ENCODE measurements around the gene DDX59.

DNA sequence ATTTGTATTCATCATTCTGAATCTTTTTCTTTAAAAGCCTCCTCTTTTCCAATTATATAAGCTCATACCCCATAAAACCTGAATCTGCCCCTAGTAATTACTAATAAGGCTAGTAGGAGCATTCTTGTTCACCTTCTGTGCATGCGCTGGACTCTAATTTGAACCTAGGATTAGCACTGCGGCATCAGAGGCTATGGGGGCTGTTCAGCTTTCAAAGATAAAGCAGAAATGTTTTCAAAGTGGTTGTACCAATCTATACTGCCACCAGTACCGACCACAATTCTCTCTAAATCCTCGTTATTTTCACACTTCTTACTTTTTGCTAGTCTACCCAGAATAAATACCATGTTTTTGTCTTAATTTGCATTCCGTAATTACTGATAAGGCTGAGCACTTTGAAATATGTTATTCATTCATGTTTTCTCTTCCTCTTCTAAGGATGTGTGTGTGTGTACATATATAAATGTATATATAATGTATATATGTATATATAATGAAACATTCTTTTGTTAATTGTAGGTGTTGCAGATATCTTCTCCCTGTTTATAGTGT, 1.6 kb upstream of the DDX59 start:
- TF ChIP-seq POLR2AphosphoS5 (IDR thresholded peaks at IDR 0.05): no peak
- TF ChIP-seq POLR2A (IDR thresholded peaks at IDR 0.05): no peak
- TF ChIP-seq, protein P1, sequence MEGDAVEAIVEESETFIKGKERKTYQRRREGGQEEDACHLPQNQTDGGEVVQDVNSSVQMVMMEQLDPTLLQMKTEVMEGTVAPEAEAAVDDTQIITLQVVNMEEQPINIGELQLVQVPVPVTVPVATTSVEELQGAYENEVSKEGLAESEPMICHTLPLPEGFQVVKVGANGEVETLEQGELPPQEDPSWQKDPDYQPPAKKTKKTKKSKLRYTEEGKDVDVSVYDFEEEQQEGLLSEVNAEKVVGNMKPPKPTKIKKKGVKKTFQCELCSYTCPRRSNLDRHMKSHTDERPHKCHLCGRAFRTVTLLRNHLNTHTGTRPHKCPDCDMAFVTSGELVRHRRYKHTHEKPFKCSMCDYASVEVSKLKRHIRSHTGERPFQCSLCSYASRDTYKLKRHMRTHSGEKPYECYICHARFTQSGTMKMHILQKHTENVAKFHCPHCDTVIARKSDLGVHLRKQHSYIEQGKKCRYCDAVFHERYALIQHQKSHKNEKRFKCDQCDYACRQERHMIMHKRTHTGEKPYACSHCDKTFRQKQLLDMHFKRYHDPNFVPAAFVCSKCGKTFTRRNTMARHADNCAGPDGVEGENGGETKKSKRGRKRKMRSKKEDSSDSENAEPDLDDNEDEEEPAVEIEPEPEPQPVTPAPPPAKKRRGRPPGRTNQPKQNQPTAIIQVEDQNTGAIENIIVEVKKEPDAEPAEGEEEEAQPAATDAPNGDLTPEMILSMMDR (IDR thresholded peaks at IDR 0.05): no peak
- no peak for TF ChIP-seq EP300 (IDR thresholded peaks at IDR 0.05)

Measured in suprapubic skin (tissue), 4 donors.